Measurements from ENCODE around the gene CMTM8.
"Not testable (repeated sequence)": the region's sequence is repeated elsewhere in the genome, so short reads cannot be mapped to it uniquely, and the experiment has no call there.

The CMTM8 gene, protein sequence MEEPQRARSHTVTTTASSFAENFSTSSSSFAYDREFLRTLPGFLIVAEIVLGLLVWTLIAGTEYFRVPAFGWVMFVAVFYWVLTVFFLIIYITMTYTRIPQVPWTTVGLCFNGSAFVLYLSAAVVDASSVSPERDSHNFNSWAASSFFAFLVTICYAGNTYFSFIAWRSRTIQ

DNA sequence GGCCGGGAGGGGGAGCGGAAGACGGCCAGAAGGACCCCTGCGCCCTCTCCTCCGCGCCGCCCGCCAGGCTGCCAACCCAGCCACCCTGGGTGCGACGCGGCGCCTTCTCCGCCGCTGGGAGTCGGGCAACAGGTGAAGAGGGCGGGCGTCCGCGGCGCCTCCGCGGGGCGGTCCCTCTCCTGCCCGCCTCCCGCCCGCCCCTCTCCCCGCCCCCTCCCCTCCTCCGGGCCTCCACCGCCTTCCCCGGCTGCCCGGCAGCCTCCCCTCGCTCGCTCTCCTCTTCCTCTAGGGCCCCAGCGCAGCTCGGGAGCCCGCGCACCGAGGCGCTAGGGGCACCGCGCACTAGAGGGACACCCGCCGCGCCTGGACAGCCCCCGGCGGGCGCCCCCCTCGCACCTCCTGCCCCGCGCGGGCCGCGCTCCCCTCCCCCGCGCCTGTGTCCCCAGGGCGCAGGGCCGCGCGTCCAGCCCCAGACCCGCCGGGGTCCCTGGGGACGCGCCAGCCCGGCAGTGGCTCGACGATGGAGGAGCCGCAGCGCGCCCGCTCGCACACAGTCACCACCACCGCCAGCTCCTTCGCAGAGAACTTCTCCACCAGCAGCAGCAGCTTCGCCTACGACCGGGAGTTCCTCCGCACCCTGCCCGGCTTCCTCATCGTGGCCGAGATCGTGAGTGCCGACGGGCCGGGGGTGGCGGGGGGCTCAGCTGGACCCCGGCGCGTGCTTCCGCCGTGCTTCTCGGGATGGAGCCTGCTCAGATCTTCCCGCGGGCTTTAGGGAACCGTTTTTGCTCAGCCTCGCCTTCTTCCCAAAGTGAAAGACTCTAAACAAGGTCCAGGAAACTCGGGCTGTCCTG lies at the start of gene CMTM8:
Gene CMTM8 (plus strand): TSS at position 228 of the 854 bp plus-strand sequence. CDS start 293 bp downstream, at position 521.
- DNase-seq, result peak; percentile 58

DNA sequence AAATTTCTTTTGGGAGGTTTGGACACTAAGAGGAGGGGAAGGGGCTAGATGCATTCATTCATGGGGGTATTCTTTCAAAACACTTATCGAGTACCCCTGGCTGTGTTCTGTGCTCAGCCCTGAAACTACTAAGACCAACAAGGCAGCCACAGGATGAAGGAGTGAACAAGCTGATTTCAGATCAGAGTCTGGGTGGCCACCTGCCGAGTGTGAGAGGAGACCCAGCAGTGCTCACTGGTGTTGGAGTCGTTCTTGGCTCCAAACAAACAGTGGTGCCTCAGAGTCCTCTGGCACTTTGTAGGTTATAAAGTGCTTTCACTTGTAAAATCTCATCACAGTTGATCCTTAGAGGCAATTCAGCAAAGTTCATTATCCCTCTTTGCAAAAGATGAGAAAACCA lies 48.8 kb upstream of the CMTM8 start:
- DNase-seq, result no peak

DNA sequence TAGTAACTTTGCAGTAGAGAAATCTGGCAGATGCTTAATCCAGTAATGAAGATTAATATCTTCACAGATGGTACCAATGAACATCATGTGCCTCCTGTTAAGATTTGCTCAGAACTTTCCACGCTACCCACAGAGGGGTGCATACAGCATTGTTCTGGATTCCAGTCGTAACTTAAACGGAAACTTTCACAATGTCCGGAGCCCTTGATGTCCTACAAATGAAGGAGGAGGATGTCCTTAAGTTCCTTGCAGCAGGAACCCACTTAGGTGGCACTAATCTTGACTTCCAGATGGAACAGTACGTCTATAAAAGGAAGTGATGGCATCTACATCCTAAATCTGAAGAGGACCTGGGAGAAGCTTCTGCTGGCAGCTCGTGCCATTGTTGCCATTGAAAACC lies 47.9 kb upstream of the CMTM8 start:
- DNase-seq, result not testable (repeated sequence)

DNA sequence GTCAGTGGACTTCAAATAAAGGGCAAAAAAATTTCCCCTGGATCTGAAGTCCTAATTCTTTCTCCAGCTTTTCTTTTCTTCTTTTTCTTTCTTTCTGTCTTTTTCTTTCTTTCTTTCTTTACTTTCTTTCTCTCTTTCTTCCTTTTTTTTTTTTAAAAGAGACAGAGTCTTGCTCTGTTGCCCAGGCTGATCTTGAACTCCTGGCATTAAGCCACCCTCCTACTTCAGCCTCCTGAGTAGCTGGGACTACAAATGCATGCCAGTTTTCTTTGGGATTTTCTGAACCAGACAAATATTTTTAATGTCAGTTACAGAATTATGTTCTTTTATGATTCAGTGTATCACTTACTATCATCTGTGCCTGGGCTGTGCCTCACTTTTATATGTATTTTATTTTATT lies 45.4 kb upstream of the CMTM8 start:
- no peak for DNase-seq

DNA sequence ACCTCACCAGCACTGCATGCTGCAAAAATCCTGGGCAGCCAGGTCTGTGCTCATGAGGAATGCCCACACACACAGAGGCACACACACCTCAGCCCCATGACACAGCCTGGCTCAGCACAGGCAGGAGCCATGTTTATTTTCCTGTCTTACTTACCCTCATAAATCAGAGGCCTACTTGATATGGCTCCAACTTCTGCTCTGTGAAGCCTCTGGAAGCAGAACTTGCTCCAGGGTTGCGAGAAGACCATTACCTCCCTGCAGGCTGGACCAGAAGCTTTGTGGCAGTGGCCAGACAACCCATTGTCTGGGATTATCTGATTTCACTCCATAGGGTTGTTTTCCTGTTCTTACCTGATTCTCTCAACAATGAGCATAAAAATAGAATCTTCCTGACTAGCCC lies 43.8 kb upstream of the CMTM8 start:
- no peak for DNase-seq

DNA sequence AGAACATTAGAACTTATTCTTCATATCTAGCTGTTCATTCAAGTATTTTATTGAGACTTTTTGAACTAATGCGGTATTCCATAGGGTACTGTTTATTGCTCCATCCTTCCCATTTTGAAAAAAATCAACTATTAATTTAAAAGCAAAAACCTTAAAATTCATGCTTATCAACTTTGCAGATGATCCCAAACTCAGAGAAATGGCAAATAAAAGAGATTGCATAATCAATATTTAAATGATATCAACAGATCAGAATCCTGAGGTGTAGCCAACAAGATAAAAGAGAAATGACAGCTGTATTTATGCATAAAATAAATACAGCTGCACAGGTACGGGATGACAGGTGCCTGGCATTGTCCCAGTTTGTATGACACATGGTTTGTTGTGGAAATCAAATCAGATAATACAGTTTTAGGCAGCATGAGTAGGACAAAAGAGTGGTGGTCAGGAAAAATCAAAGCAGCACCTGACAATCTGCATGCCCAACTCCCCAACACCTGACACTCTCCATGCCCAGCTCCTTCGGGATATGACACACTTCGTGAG lies 42.4 kb upstream of the CMTM8 start:
- DNase-seq, result no peak

DNA sequence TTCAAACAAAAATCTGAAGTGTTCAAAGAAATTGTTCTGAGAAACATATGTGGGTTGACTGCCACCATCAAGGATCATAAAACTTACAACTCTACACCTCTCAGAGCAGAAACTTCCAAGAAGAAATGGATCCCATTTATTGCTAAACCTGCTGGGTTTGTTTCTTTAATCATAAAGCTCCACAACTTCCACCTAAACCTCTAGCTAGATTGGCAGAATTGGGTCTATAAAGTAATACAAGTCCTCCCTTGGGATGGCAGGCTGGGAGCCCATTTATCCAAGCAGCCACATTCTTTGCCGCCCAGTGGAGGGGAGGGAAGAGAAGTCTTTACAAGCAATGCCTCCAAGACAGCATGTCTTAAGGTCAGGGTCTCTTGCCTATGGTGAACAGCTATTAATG lies 40.5 kb upstream of the CMTM8 start:
- DNase-seq, result no peak

DNA sequence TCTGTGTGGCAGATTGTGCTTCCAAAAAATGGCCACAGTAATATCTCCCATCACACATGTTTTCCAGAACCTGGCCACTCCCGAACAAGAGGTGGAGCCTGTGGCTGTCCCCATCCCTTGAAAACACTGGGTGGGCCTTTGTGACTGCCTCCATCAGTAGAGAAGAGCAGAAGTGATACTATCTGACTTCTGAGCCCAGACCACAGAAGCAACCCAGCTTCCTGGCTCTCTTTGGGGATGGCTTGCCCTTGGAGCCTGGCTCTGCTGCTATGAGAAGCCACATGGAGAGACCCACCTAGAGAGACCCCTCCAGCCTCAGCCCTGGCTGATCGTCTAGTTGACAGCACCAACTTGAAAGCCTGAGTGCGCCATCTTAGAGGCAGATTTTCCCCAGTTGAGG lies 39.8 kb upstream of the CMTM8 start:
- DNase-seq, result no peak

DNA sequence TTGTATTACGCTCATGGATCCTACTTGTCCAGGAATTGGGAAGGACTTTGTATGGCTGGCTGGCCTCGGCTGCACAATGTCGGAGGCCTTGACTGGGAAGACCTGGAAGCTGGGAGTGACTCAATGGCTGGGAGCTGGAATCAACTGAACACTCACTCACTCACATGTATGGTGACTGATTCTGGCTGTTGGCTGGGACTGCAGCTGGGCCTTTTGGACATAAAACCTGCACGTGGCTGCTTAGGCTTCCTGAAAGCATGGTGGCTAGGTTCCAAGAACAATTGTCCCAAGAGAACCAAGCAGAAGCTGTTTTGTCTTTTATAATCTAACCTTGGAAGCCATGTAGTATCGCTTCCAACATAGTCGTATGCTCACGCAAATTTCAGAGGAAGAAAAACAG lies 38.0 kb upstream of the CMTM8 start:
- no peak for DNase-seq

DNA sequence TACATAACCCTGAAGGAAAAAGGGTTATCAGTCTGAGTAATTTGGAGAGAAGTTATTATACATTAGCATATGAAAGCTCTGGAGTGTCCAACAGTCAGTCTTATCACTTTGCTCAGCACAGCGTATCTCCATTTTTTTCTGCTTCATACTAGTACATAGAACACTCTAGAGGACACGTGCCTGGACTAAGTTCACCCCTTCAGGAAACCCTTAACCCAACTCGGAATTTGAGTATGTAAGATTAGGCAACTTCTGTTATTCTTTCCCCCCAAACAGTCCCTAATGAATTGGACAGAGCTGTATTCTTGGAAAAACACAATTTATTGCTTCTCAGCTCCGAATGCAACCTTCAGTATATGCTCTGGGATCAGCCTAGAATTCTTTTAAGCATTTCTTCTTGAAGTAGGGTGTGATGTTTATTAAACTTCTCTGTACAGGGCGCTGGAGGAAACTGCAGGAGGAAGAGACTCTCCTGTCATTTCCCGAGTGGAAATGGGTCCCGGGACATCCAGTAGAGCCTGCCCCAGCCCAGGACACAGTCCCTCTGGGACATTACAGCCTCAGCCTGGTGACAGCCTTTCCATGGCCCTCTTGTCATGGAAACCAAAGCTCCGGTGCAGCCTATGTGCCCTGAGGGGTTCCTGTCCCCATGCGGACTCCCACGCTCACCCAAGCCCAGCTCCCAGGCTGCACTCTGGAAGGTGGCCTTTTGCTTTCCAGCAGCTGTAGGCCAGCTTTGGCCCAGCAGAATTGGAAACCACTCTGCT lies 37.3 kb upstream of the CMTM8 start:
- DNase-seq, result no peak

DNA sequence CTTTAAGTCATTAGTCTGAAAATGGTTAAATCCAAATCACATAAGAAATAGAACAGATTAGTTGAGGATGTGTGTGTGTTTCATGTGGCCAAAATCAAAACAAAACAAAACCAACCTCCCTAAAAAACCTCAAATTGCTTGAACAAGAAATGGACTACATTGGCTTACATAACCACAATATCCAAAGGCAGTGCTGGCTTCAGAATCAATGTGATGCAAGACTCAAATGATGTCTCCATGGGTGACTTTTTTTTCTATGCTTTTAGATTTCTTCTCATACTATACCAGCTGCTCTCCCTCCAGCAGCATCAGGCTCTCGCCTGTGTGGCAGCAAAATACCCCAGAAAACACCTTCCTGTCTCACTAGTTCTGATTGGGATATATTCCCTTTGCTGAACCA lies 36.0 kb upstream of the CMTM8 start:
- no peak for DNase-seq

DNA sequence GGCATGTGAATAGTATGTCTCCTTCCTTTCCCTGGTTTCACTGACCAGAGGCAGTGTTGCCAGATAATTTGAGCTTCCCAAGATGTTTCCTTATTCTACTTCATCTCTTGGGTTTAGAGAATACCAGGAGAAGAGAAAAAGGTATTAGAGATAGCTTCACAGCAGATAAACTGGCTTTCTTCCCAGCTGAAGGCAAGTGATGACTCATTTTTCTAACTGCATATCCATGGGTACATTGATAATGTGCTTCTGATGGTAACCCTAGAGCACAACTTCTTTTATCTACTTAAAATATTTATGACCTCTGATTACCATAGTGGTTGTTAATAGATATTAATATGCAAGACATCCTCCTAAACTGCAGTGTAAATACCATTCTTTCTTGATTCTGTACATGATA lies 34.6 kb upstream of the CMTM8 start:
- DNase-seq, result no peak

DNA sequence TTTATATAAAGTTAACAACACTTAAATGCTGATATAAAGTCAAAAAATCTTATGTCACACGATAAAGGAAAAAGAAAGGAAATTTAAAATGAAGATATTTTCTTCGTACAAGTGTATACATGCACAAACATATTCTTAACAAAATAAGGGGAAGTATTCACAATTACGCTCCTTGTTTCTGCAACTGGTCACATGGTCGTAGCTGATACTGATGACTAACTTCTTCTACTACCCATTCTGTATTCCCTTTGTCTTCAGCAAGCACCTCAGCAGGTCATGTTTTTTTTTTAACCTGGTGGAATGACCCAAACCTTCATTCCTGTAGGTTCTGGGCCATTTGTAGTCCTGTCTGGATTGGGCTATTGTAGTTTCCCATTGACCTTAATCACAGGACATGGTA lies 30.0 kb upstream of the CMTM8 start:
- DNase-seq, result no peak

DNA sequence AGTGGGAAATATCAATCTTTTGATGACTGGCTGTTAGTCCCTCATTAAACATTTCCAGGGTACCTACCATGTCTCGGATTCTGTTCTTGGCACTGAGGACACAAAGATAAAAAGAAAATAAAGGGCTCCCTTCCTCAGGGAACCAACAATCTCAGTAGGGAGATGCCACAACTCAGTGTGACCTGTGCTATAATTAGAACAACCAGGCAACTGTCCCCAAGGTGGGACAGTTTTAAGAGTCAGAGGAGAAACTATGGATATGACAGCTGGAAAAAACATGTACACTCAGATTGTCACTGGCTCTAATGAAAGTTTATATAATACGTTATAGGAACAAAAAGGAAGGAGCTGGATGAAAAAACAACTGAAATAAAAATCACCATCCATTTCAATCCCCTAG lies 23.3 kb upstream of the CMTM8 start:
- no peak for DNase-seq

DNA sequence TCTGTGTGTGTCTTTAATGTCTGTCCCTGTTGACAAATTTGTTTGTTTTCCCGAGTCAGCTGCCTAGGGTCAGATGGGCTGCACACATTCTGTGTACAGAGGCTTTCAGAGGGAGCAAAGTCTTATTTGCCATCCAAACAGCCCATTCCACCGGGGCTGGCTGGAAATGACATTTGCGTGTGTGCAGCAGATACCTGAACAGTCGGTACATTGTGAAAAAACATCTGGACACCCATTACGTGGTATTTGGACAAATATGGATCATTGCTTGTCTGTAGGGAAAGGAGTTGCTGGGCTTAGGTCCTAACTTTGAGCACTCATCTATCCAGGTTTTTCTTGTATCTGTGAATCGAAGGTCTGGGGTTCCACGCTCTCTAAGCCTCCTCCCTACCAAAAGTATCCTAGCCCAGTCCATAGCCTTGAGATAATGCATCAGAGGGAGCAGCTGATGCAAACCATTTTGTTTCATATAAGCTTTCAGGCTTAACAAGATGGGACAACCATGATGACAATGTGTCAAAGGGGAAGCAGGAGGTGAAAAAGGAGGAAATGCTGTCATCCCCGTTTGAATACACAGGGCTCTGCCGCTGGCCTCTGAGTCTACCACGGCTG lies 22.2 kb upstream of the CMTM8 start:
- no peak for DNase-seq

DNA sequence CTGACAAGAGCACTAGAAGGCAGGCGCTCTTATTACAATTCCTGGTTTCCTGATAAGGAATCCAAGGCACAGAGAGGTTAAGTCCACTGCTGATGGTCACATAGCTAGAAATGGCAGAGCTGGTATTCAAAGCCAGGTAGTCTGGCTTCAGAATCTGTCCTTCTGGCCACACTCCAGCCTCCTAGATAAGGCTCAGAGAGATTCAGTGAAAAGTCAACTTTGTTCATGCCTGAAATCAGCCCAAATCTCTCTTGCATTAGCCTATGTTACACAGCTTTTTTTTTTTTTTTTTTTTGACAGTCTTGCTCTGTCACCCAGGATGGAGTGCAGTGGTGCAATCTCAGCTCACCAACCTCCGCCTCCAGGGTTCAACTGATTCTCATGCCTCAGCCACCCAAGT lies 21.1 kb upstream of the CMTM8 start:
- DNase-seq, result no peak

DNA sequence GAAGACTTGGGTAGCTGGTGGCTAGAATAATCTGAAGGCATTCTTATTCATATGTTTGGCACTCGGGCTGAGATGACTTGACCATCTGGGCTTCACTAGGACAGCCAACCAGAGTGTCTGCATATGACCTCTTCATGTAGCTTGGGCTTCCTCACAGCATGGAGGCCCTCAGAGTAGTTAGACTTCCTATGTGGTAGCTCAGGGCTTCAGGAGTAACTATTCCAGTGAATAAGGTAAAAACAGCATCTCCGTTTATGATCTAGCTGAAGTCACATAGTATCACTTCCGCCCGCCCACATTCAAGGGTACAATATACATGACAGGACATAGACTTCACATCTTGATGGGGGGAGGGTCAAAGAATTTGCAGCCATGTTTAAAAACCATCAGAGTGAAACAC lies 18.9 kb upstream of the CMTM8 start:
- no peak for DNase-seq

DNA sequence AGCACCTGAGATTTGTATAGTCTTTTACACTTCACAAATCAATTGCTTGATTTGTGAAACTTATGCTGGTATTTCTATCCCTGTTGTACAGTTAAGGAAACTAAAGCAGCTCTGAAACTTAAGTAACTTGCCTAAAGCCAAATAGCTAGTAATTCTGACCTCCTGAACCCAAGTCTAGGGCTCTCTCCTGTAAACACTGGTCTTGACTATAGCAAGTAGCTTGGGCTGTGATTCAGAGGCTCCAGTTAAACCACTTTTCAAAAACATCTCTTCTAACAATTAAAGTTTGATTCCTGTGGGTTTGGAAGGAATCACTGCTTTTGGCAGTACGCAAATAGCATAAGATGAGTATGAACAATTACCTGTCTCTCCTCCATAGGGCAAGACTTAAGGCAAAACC lies 18.5 kb upstream of the CMTM8 start:
- no peak for DNase-seq

DNA sequence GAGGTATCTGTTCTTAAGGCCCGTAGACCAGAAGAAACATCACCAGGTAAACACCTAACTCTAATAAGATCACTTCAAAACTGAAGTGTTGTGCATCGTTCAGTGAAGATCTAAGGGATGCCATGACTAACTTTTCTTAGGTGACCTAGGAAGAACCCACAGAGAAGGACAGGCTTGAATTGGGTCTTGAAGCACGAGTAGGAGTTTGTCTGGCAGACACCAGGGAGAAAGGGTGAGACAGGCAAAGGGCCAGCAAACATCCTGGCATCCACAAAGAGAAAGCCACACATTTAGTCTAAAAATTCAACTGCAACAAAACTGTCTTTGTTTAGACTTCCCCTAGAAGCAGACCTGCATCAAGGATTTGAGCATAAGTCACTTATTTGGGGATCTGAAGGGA lies 15.5 kb upstream of the CMTM8 start:
- no peak for DNase-seq

DNA sequence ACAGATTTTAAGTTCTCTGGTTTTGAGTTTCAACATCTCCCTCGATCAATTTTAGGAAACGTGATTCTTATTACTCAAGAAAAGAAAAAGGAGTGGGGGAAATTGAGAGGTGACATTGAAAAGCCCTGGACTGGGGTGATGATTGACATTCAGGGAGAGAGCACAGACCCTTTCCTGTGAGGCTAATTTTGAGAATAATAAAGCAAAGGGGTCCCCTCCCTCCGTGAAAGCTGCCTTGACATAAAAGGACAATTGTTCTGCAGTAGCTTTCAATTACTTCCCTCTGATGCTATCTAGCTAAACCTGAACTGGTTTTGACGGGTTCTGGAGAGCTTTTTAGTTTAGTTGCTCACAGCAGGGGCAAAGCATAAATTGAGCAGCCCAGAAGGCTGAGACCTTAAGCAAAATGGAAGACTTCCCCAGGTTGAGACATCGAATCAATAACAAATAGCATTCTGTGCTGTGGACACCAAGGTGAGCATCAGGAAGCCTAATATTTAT lies 14.4 kb upstream of the CMTM8 start:
- no peak for DNase-seq

DNA sequence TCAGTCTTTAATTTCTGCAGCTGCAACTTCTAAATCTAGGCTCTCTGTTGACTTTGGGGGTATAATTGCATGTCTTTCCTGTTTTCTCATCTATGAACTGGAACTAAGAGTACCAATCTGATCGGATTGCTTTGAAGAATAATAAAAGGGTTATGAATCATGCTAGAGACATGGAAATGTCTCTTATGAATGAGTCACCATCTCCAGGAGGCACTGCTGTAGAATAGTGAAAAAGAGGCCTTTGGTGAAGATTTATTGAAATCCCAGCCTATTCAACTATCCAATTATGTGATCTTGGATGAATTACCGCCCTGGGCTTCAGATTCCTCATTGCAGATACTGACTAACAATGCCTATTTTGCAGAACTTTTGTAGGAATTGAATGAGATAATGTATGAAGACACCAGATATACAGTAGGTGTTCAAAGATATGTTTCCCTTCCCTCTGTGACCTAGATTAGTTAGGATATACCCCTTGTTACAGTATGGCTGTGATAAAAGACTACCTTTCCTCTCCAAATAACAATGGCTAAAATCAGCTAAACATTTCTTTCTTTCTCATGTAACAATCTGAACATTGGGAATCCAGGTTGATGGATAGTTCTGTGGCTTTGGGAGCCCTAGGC lies 11.5 kb upstream of the CMTM8 start:
- no peak for DNase-seq

DNA sequence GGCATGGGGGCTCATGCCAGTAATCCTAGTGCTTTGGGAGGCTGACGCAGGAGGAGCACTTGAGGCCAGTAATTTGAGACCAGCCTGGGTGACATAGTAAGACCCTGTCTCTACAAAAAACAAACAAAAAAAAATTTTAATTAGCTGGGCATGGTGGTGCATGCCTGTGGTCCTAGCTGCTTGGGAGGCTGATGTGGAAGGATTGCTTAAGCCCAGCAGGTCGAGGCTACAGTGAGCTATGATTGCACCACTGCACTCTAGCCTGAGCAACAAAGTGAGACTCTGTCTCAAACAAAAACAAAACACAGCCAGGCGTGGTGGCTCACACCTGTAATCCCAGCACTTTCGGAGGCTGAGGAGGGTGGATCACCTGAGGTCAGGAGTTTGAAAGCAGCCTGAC lies 9.7 kb upstream of the CMTM8 start:
- not testable (repeated sequence) for DNase-seq

DNA sequence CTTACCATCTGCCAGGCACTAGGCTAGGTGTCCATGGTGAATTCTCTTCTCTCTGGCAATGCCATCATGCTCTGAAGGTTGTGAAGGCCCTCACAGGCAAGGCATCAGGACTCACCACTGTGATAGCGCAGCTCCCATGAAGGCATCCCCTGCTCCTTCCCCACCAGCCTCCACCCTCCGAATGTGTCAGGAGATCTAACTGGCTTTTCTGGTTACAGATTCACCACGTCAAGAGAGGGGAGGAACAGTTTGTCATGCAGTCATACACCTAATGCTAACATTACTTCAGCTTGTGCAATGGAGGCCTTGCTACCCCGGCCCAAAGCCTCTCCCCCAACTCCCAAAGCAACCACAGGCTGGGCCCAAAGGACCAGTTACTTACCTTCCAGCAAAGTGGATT lies 8.9 kb upstream of the CMTM8 start:
- DNase-seq, result no peak
